Measurements from ENCODE around the gene CENPB. TPM values are rescaled to one million over a fixed set of nuclear protein-coding genes. Genes with fewer than 3 reads are reported as not detected.
A peak's percentile ranks its signal among the peaks of the same experiment; 100 is the strongest.

Gene CENPB
- total and polyA plus RNA-seq, 8 donors: 24.5 to 130 (median 69.2) TPM

GRCh38 chr20:3745686-3746173 lies 40.8 kb downstream of the CENPB start:
- TF ChIP-seq POLR2AphosphoS5 (IDR thresholded peaks at IDR 0.05): no peak
- no peak for TF ChIP-seq CTCF (IDR thresholded peaks at IDR 0.05)
- TF ChIP-seq EP300 (IDR thresholded peaks at IDR 0.05): no peak
- no peak for TF ChIP-seq POLR2A (IDR thresholded peaks at IDR 0.05)
- no peaks in the 10 kb centered on the region for H3K9me3 ChIP-seq

GRCh38 chr20:3744806-3745685 lies 41.5 kb downstream of the CENPB start:
- Histone ChIP-seq H3K4me3 (peak overlapping the region in 3 of 4 donors; percentile 17 to 35 (median 25)), H3K4me1 (peaks cover 9 to 19% (median 17%) of the 10 kb centered on the region in 4 donors), H3K27ac (no peak overlapping the region), H3K36me3 (peaks cover 0 to 7% (median 4%) of the 10 kb centered on the region in 4 donors), H3K27me3 (peaks cover 0 to 25% (median 6%) of the 10 kb centered on the region in 3 donors), H3K9me3 (no peaks in the 10 kb centered on the region)
- intact Hi-C loops (cut with DNase I; ENCODE audit: low total_unique reads): no loop called here
- WGBS, 5 donors: 25 to 46% (median 28%) methylated on average over 39 to 45 of the region's 45 CpGs
- peak; percentile 80 to 83 for DNase-seq
- TF ChIP-seq CTCF (IDR thresholded peaks at IDR 0.05) (no peak), EP300 (IDR thresholded peaks at IDR 0.05) (no peak), POLR2AphosphoS5 (IDR thresholded peaks at IDR 0.05) (no peak), POLR2A (IDR thresholded peaks at IDR 0.05) (no peak)

More at GRCh38 chr20:3745686-3746173, 40.8 kb downstream of the CENPB start:
- H3K4me1 ChIP-seq: peaks cover 11 to 23% (median 20%) of the 10 kb centered on the region in 4 donors
- H3K36me3 ChIP-seq: peaks cover 0 to 14% (median 10%) of the 10 kb centered on the region in 4 donors
- H3K27ac ChIP-seq: no peak overlapping the region
- DNase-seq: peak in 1 of 2 donors; percentile 9
- intact Hi-C loops (cut with DNase I; ENCODE audit: low total_unique reads): no loop called here
- peaks cover 0 to 32% (median 8%) of the 10 kb centered on the region in 3 donors for H3K27me3 ChIP-seq
- WGBS, 5 donors: 68 to 81% (median 75%) methylated on average over 8 to 11 of the region's 11 CpGs
- no peak overlapping the region for H3K4me3 ChIP-seq

- no peaks in the 10 kb centered on the region for H3K9me3 ChIP-seq
- H3K27ac ChIP-seq: no peak overlapping the region
- peaks cover 4 to 12% (median 10%) of the 10 kb centered on the region in 4 donors for H3K4me1 ChIP-seq
- TF ChIP-seq POLR2A (IDR thresholded peaks at IDR 0.05) (no peak), POLR2AphosphoS5 (IDR thresholded peaks at IDR 0.05) (no peak), EP300 (IDR thresholded peaks at IDR 0.05) (no peak), CTCF (IDR thresholded peaks at IDR 0.05) (no peak)
- H3K4me3 ChIP-seq: no peak overlapping the region
- H3K27me3 ChIP-seq: peaks cover 0 to 17% (median 0%) of the 10 kb centered on the region in 3 donors
- intact Hi-C loops (cut with DNase I; ENCODE audit: low total_unique reads): no loop called here
- 75 to 92% (median 82%) methylated on average over 1 of the region's 1 CpG for WGBS, 5 donors
- DNase-seq: peak in 1 of 2 donors; percentile 1
- H3K36me3 ChIP-seq: peaks cover 0 to 7% (median 0%) of the 10 kb centered on the region in 4 donors
Observed at GRCh38 chr20:3744037-3744436, 42.5 kb downstream of the CENPB start.

- no peak for DNase-seq
- intact Hi-C loops (cut with DNase I; ENCODE audit: low total_unique reads): no loop called here
- H3K9me3 ChIP-seq: no peaks in the 10 kb centered on the region
- no peak overlapping the region for H3K4me3 ChIP-seq
- H3K27me3 ChIP-seq: peaks cover 0 to 17% (median 0%) of the 10 kb centered on the region in 3 donors
- 69 to 95% (median 80%) methylated on average over 2 of the region's 2 CpGs for WGBS, 5 donors
- H3K27ac ChIP-seq: no peak overlapping the region
- peaks cover 0 to 7% (median 0%) of the 10 kb centered on the region in 4 donors for H3K36me3 ChIP-seq
- H3K4me1 ChIP-seq: peaks cover 4 to 12% (median 10%) of the 10 kb centered on the region in 4 donors
- no peak for TF ChIP-seq POLR2A (IDR thresholded peaks at IDR 0.05)
- no peak for TF ChIP-seq POLR2AphosphoS5 (IDR thresholded peaks at IDR 0.05)
- no peak for TF ChIP-seq CTCF (IDR thresholded peaks at IDR 0.05)
- no peak for TF ChIP-seq EP300 (IDR thresholded peaks at IDR 0.05)
Observed at GRCh38 chr20:3743251-3743650, 43.3 kb downstream of the CENPB start.
